IMR-90 (cell line): ENCODE measurements around the gene RNU6-8. TPM values are rescaled to one million over a fixed set of nuclear protein-coding genes. Genes with fewer than 3 reads are reported as not detected.

Source experiments
- ATAC-seq: fragments of 200-7000 bp; cut with Tn5 transposase; 2 replicates; pipeline ENCODE4 v1.9.1; 2020; ENCODE audit warnings: low read depth, mild to moderate bottlenecking, moderate library complexity
- BruUV-seq: library from RNA; stranded (reverse); fragments of 400-500 nt; replicated peaks from 2 replicates; lab custom pipeline; 2021; lab: Mats Ljungman, UMichigan
- CTCF ChIA-PET: fragments of 300-600 bp; formaldehyde crosslinking; extraction: SDS; loops from one replicate; lab custom pipeline; 2021; ENCODE audit warnings: antibody characterized with exemption; lab: Yijun Ruan, JAX
- POLR2A ChIA-PET: fragments of 300-600 bp; sonication (Branson Sonifier 250); formaldehyde crosslinking; loops from one replicate; lab custom pipeline; 2022; ENCODE audit warnings: antibody characterized with exemption; ENCODE audit not compliant: unreplicated experiment; lab: Charles Lee
- DNase-seq: peaks from one replicate; pipeline ENCODE4 v3.0.0; 2013
- H2AFZ ChIP-seq: replicated peaks from 2 replicates; pipeline ENCODE3; 2013; ENCODE audit warnings: low read length, mild to moderate bottlenecking; ENCODE audit not compliant: poor library complexity
- H2AK5ac ChIP-seq: 2 replicates; pipeline ENCODE4 v1.6.1; 2013; ENCODE audit warnings: low read depth, low read length, inconsistent platforms
- H2AK9ac ChIP-seq: replicated peaks from 2 replicates; pipeline ENCODE3; 2013; ENCODE audit warnings: mild to moderate bottlenecking, low read depth, low read length, moderate library complexity; ENCODE audit not compliant: poor library complexity
- H2BK120ac ChIP-seq: 2 replicates; pipeline ENCODE4 v1.6.1; 2013; ENCODE audit warnings: low read depth, low read length, inconsistent platforms
- H2BK15ac ChIP-seq: 3 replicates; pipeline ENCODE4 v1.6.1; 2013; ENCODE audit warnings: low read depth, low read length, inconsistent platforms
- H2BK20ac ChIP-seq: 2 replicates; pipeline ENCODE4 v1.6.1; 2013; ENCODE audit warnings: low read depth, mild to moderate bottlenecking, inconsistent platforms, low read length, moderate library complexity
- H2BK5ac ChIP-seq: 2 replicates; pipeline ENCODE4 v1.6.1; 2013; ENCODE audit warnings: mild to moderate bottlenecking, low read depth, low read length, inconsistent platforms; ENCODE audit not compliant: poor library complexity, severe bottlenecking
- H3K14ac ChIP-seq: replicated peaks from 2 replicates; pipeline ENCODE4 v1.6.1; 2013; ENCODE audit warnings: low read depth, low read length, inconsistent platforms
- H3K18ac ChIP-seq: 2 replicates; pipeline ENCODE4 v1.6.1; 2013; ENCODE audit warnings: low read depth, low read length, control low read depth
- H3K23ac ChIP-seq: 2 replicates; pipeline ENCODE4 v1.6.1; 2013; ENCODE audit warnings: low read depth, low read length, inconsistent platforms
- H3K27ac ChIP-seq: 2 replicates; pipeline ENCODE4 v1.5.1; 2013; ENCODE audit warnings: mild to moderate bottlenecking, control low read depth, low read length; ENCODE audit not compliant: insufficient read depth
- H3K27me3 ChIP-seq: 2 replicates; pipeline ENCODE4 v1.6.1; 2013; ENCODE audit warnings: low read length; ENCODE audit not compliant: control insufficient read depth, insufficient read depth
- H3K36me3 ChIP-seq: 2 replicates; pipeline ENCODE4 v1.6.1; 2013; ENCODE audit warnings: low read length, mixed read lengths; ENCODE audit not compliant: control insufficient read depth, insufficient read depth
- H3K4ac ChIP-seq: 2 replicates; pipeline ENCODE4 v1.6.1; 2013; ENCODE audit warnings: low read depth, low read length, inconsistent platforms
- H3K4me1 ChIP-seq: 2 replicates; pipeline ENCODE4 v1.6.1; 2013; ENCODE audit warnings: low read length, mixed read lengths; ENCODE audit not compliant: control insufficient read depth, insufficient read depth
- H3K4me2 ChIP-seq: 2 replicates; pipeline ENCODE4 v1.6.1; 2013; ENCODE audit warnings: low read depth, mild to moderate bottlenecking, control low read depth, low read length, moderate library complexity
- H3K4me3 ChIP-seq: 2 replicates; pipeline ENCODE4 v1.5.1; 2013; ENCODE audit warnings: low read depth, mild to moderate bottlenecking, control low read depth, low read length, moderate library complexity; ENCODE audit not compliant: insufficient read depth
- H3K56ac ChIP-seq: 2 replicates; pipeline ENCODE4 v1.6.1; 2013; ENCODE audit warnings: low read length, inconsistent platforms; ENCODE audit not compliant: insufficient read depth; ENCODE audit errors: extremely low read depth
- H3K79me1 ChIP-seq, 2 experiments: 2 replicates each; pipeline ENCODE4 v1.6.1; 2013; ENCODE audit warnings: low read length in 2 of 2, inconsistent platforms in 1 of 2, low read depth in 1 of 2
- H3K9ac ChIP-seq: 2 replicates; pipeline ENCODE4 v1.6.1; 2013; ENCODE audit warnings: low read depth, low read length, control low read depth
- H3K9me1 ChIP-seq: 2 replicates; pipeline ENCODE4 v1.6.1; 2013; ENCODE audit warnings: low read length, inconsistent platforms; ENCODE audit not compliant: insufficient read depth
- H3K9me3 ChIP-seq: 2 replicates; pipeline ENCODE4 v1.6.1; 2013; ENCODE audit warnings: low read length; ENCODE audit not compliant: control insufficient read depth, insufficient read depth
- H4K20me1 ChIP-seq: 2 replicates; pipeline ENCODE4 v1.6.1; 2013; ENCODE audit warnings: low read length, inconsistent platforms; ENCODE audit not compliant: insufficient read depth
- H4K5ac ChIP-seq: 2 replicates; pipeline ENCODE4 v1.6.1; 2013; ENCODE audit warnings: mild to moderate bottlenecking, low read depth, low read length, control low read depth
- H4K8ac ChIP-seq, 2 experiments: 2 replicates each; pipeline ENCODE4 v1.6.1; 2013; ENCODE audit warnings: low read depth in 2 of 2, low read length in 2 of 2, control low read depth in 1 of 2, inconsistent platforms in 1 of 2
- H4K91ac ChIP-seq: 2 replicates; pipeline ENCODE4 v1.6.1; 2013; ENCODE audit warnings: low read depth, low read length, inconsistent platforms; ENCODE audit not compliant: insufficient read depth
- BHLHE40 ChIP-seq: fragments of 150-350 bp; IDR thresholded peaks from 2 replicates; pipeline ENCODE4 v1.6.1; 2016; ENCODE audit warnings: mild to moderate bottlenecking, low read depth, low read length
- CHD1 ChIP-seq: IDR thresholded peaks from 2 replicates; pipeline ENCODE4 v1.6.1; 2012; ENCODE audit warnings: low read depth, low read length, improper control_type of control experiment
- CTCF ChIP-seq: conservative IDR thresholded peaks from 2 replicates; pipeline ENCODE4 v1.5.1; 2012; ENCODE audit warnings: mild to moderate bottlenecking, low read depth, low read length, improper control_type of control experiment
- ELK1 ChIP-seq: fragments of 150-350 bp; IDR thresholded peaks from 2 replicates; pipeline ENCODE4 v1.6.1; 2016; ENCODE audit warnings: low read depth, mild to moderate bottlenecking, low read length, moderate library complexity, borderline replicate concordance
- FOS ChIP-seq: fragments of 150-350 bp; IDR thresholded peaks from 2 replicates; pipeline ENCODE4 v1.6.1; 2016; ENCODE audit warnings: low read depth, low read length
- MAFK ChIP-seq: IDR thresholded peaks from 2 replicates; pipeline ENCODE4 v1.6.1; 2012; ENCODE audit warnings: low read depth, low read length, improper control_type of control experiment
- MAZ ChIP-seq: IDR thresholded peaks from 2 replicates; pipeline ENCODE4 v1.6.1; 2012; ENCODE audit warnings: low read depth, mild to moderate bottlenecking, low read length, improper control_type of control experiment, moderate library complexity, borderline replicate concordance
- MXI1 ChIP-seq: IDR thresholded peaks from 2 replicates; pipeline ENCODE4 v1.6.1; 2012; ENCODE audit warnings: low read depth, mild to moderate bottlenecking, low read length, moderate library complexity, borderline replicate concordance
- NFE2L2 ChIP-seq: fragments of 150-350 bp; IDR thresholded peaks from 2 replicates; pipeline ENCODE4 v1.6.1; 2016; ENCODE audit warnings: low read depth, mild to moderate bottlenecking, low read length
- POLR2A ChIP-seq: IDR thresholded peaks from 2 replicates; pipeline ENCODE4 v1.6.1; 2012; ENCODE audit warnings: mild to moderate bottlenecking, low read depth, low read length
- RAD21 ChIP-seq: IDR thresholded peaks from 2 replicates; pipeline ENCODE4 v1.6.1; 2012; ENCODE audit warnings: low read length, improper control_type of control experiment
- RCOR1 ChIP-seq: IDR thresholded peaks from 2 replicates; pipeline ENCODE4 v1.6.1; 2012; ENCODE audit warnings: mild to moderate bottlenecking, low read length, improper control_type of control experiment; ENCODE audit not compliant: insufficient replicate concordance
- RFX5 ChIP-seq: IDR thresholded peaks from 2 replicates; pipeline ENCODE4 v1.8.0; 2012; ENCODE audit warnings: low read depth, mild to moderate bottlenecking, low read length, moderate library complexity
- SMC3 ChIP-seq: fragments of 150-350 bp; IDR thresholded peaks from 2 replicates; pipeline ENCODE4 v1.6.1; 2016; ENCODE audit warnings: low read depth, mild to moderate bottlenecking, antibody characterized with exemption, low read length, moderate library complexity
- USF2 ChIP-seq: fragments of 150-350 bp; IDR thresholded peaks from 2 replicates; pipeline ENCODE4 v1.6.1; 2017; ENCODE audit warnings: mild to moderate bottlenecking, antibody characterized with exemption, low read length, low read depth
- whole genome bisulfite sequencing, 2 experiments: methylation state at CpG; one replicate each; pipeline versions ENCODE4 v1.1.5 to v1.1.7; 2013; ENCODE audit warnings: missing lambda C conversion rate in 2 of 2; ENCODE audit not compliant: insufficient read length in 1 of 2; ENCODE audit errors: extremely low coverage in 2 of 2; 5-methylcytosine and 5-hydroxymethylcytosine counted together
- dilution Hi-C: fragments of 300-500 bp; cut with HindIII; formaldehyde crosslinking; loops from one replicate; pipeline ENCODE4 v1.14.3; 2018; ENCODE audit warnings: low sequenced_read_pairs; ENCODE audit not compliant: unreplicated experiment
- in situ Hi-C: fragments of 300-500 bp; cut with MboI; formaldehyde crosslinking; loops from 3 replicates; pipeline ENCODE4 v1.14.3; 2019; ENCODE audit warnings: low sequenced_read_pairs, inconsistent platforms, mixed read lengths
- intact Hi-C: fragments of 100-400 bp; cut with micrococcal nuclease; formaldehyde crosslinking; loops from 2 replicates; pipeline ENCODE4 v1.10.0; 2022
- polyA plus RNA-seq, 3 experiments: library from polyadenylated mRNA; depleted of rRNA; stranded (reverse); fragments of >200 nt; gene quantifications; 2 replicates each; pipeline ENCODE4 v1.2.3, GENCODE V29; 2012; ENCODE audit warnings: low replicate concordance in 1 of 3
- total RNA-seq: library from RNA; depleted of rRNA; stranded (reverse); fragments of >200 nt; gene quantifications from 2 replicates; pipeline ENCODE4 v1.2.3, GENCODE V29; 2012

Gene RNU6-8
- total and polyA plus RNA-seq, 2 of the 4 experiments (the other 2 are of a cell fraction): not detected

GRCh38 chr14:32246751-32247150, 43.7 kb upstream of the RNU6-8 start:
- H2BK15ac ChIP-seq: no peak overlapping the region
- POLR2A ChIA-PET: no interaction called here
- H3K9me3 ChIP-seq: no peaks in the 10 kb centered on the region
- TF ChIP-seq NFE2L2: no peak
- TF ChIP-seq CTCF: no peak
- no peak for TF ChIP-seq SMC3
- no peak for TF ChIP-seq ELK1
- TF ChIP-seq POLR2A: no peak
- no peak for TF ChIP-seq USF2
- TF ChIP-seq CHD1: no peak
- TF ChIP-seq RCOR1: no peak
- TF ChIP-seq RAD21: no peak
- TF ChIP-seq MAFK: no peak
- no peak for TF ChIP-seq RFX5
- TF ChIP-seq MXI1: no peak
- TF ChIP-seq BHLHE40: no peak
- TF ChIP-seq MAZ: no peak
- TF ChIP-seq FOS: no peak
- H4K91ac ChIP-seq: no peak overlapping the region
- no peak overlapping the region for H2AK9ac ChIP-seq
- no peak overlapping the region for H2BK5ac ChIP-seq
- CTCF ChIA-PET: no interaction called here
- H3K36me3 ChIP-seq: no peaks in the 10 kb centered on the region
- H2BK120ac ChIP-seq: no peak overlapping the region
- in situ Hi-C loops (loop anchor here (25.0 kb wide), 1 partner anchor 309 kb away; no protein-coding TSS in a partner anchor), intact Hi-C loops (no loop called here), dilution Hi-C loops (no loop called here)
- DNase-seq: no peak
- WGBS, 2 experiments: no CpG with 5 or more reads among the region's 5 CpGs
- no peak overlapping the region for H2AFZ ChIP-seq
- no peak overlapping the region for H3K4me3 ChIP-seq
- H3K79me1 ChIP-seq: no peaks in the 10 kb centered on the region
- no peak overlapping the region for H3K14ac ChIP-seq
- H3K27me3 ChIP-seq: peaks cover 8% of the 10 kb centered on the region
- H3K23ac ChIP-seq: no peak overlapping the region
- no peak overlapping the region for H3K9ac ChIP-seq
- no peak overlapping the region for H3K4me2 ChIP-seq
- H3K27ac ChIP-seq: no peak overlapping the region
- no peak overlapping the region for H3K18ac ChIP-seq
- H3K4ac ChIP-seq: no peak overlapping the region
- H3K9me1 ChIP-seq: no peaks in the 10 kb centered on the region
- ATAC-seq: no peak
- no peak overlapping the region for H3K56ac ChIP-seq
- H2AK5ac ChIP-seq: no peak overlapping the region
- no peak overlapping the region for H4K8ac ChIP-seq
- H4K5ac ChIP-seq: no peak overlapping the region
- no TSS peak for BruUV-seq
- no peak overlapping the region for H2BK20ac ChIP-seq
- no peaks in the 10 kb centered on the region for H4K20me1 ChIP-seq
- H3K4me1 ChIP-seq: no peaks in the 10 kb centered on the region
